H1 (cell line): Measurements from ENCODE around the gene SUSD6. TPM values are rescaled to one million over a fixed set of nuclear protein-coding genes. Genes with fewer than 3 reads are reported as not detected.

Experiments used
- CTCF ChIA-PET: fragments of 300-600 bp; sonication (Branson Sonifier 250); formaldehyde crosslinking; loops from one replicate; lab custom pipeline; 2021; ENCODE audit not compliant: partially characterized antibody; lab: Charles Lee
- POLR2A ChIA-PET: fragments of 300-600 bp; sonication (Branson Sonifier 250); formaldehyde crosslinking; loops from one replicate; lab custom pipeline; 2021; ENCODE audit warnings: inconsistent platforms; ENCODE audit not compliant: partially characterized antibody; lab: Charles Lee
- DNase-seq, 2 experiments: peaks; one replicate each; pipeline versions ENCODE4 v3.0.0 to v3.0.0-alpha.2; 2010 to 2022; ENCODE audit warnings: low spot score in 2 of 2, low read depth in 1 of 2, mixed read lengths in 1 of 2
- FAIRE-seq: peaks from 2 replicates; lab custom pipeline; 2011; peaks lifted over from hg19 to GRCh38; lab: Jason Lieb, UNC
- H2AFZ ChIP-seq: 2 replicates; pipeline ENCODE4 v1.8.1; 2012; ENCODE audit warnings: low read length, inconsistent platforms
- H2AK5ac ChIP-seq: 2 replicates; pipeline ENCODE4 v1.6.1; 2013; ENCODE audit warnings: low read depth, low read length
- H2BK120ac ChIP-seq: replicated peaks from 2 replicates; pipeline ENCODE3; 2013; ENCODE audit warnings: low read depth, low read length, inconsistent platforms
- H2BK12ac ChIP-seq: 2 replicates; pipeline ENCODE4 v1.6.1; 2013; ENCODE audit warnings: low read depth, low read length
- H2BK15ac ChIP-seq: 2 replicates; pipeline ENCODE4 v1.6.1; 2013; ENCODE audit warnings: low read length
- H2BK20ac ChIP-seq: 2 replicates; pipeline ENCODE4 v1.6.1; 2013; ENCODE audit warnings: low read length
- H2BK5ac ChIP-seq: 2 replicates; pipeline ENCODE4 v1.6.1; 2013; ENCODE audit warnings: low read depth, low read length
- H3K14ac ChIP-seq: 2 replicates; pipeline ENCODE4 v1.6.1; 2013; ENCODE audit warnings: inconsistent platforms; ENCODE audit not compliant: insufficient read length
- H3K18ac ChIP-seq: 2 replicates; pipeline ENCODE4 v1.6.1; 2013; ENCODE audit warnings: low read length; ENCODE audit errors: extremely low read depth
- H3K23ac ChIP-seq: 2 replicates; pipeline ENCODE4 v1.6.1; 2013; ENCODE audit warnings: inconsistent platforms; ENCODE audit not compliant: insufficient read length
- H3K23me2 ChIP-seq: 2 replicates; pipeline ENCODE4 v1.6.1; 2013; ENCODE audit warnings: low read depth, low read length
- H3K27ac ChIP-seq: 2 replicates; pipeline ENCODE4 v1.6.1; 2011; ENCODE audit warnings: low read depth, low read length, inconsistent platforms
- H3K27me3 ChIP-seq, 4 experiments: replicated peaks in 1 of 4; 1 replicate in 1 of 4; 2 replicates in 3 of 4; pipeline versions ENCODE4 v1.6.1 to v1.8.1; 2011 to 2013; ENCODE audit warnings: low read length in 3 of 4, mild to moderate bottlenecking in 3 of 4, inconsistent platforms in 2 of 4, mixed read lengths in 2 of 4, moderate library complexity in 1 of 4; ENCODE audit not compliant: control insufficient read depth in 3 of 4, insufficient read depth in 3 of 4; ENCODE audit errors: extremely low read depth in 1 of 4
- H3K36me3 ChIP-seq, 4 experiments: 2 replicates each; pipeline versions ENCODE4 v1.6.1 to v1.8.1; 2011 to 2013; ENCODE audit warnings: mild to moderate bottlenecking in 4 of 4, low read length in 3 of 4, moderate library complexity in 2 of 4, control low read depth in 1 of 4, inconsistent platforms in 1 of 4; ENCODE audit not compliant: insufficient read depth in 4 of 4, control insufficient read depth in 2 of 4
- H3K4ac ChIP-seq: replicated peaks from 2 replicates; pipeline ENCODE3; 2013; ENCODE audit warnings: low read length, low read depth, mixed read lengths, inconsistent platforms; ENCODE audit not compliant: insufficient read length
- H3K4me1 ChIP-seq, 4 experiments: replicated peaks in 1 of 4; 1 replicate in 1 of 4; 2 replicates in 3 of 4; pipeline versions ENCODE4 v1.6.1 to v1.8.1; 2011 to 2013; ENCODE audit warnings: low read length in 3 of 4, inconsistent platforms in 2 of 4, mixed read lengths in 1 of 4; ENCODE audit not compliant: insufficient read depth in 4 of 4, control insufficient read depth in 3 of 4
- H3K4me2 ChIP-seq, 2 experiments: 2 replicates each; pipeline versions ENCODE4 v1.6.1 to v1.8.1; 2011 to 2013; ENCODE audit warnings: low read depth in 2 of 2, low read length in 2 of 2, control low read depth in 1 of 2, inconsistent platforms in 1 of 2, mild to moderate bottlenecking in 1 of 2; ENCODE audit not compliant: insufficient read depth in 1 of 2
- H3K4me3 ChIP-seq, 4 experiments: fragments of 200-600, 300-600 bp in 1 of 4; sonication (generic), shearing (Covaris generic), sonication (Bioruptor Twin) in 1 of 4; 2 replicates each; pipeline versions ENCODE4 v1.5.1 to v1.8.1; 2011 to 2016; ENCODE audit warnings: low read length in 4 of 4, low read depth in 3 of 4, control low read depth in 2 of 4, inconsistent platforms in 2 of 4, mild to moderate bottlenecking in 2 of 4, mixed read lengths in 1 of 4, moderate library complexity in 1 of 4; ENCODE audit not compliant: insufficient read depth in 2 of 4; ENCODE audit errors: extremely low read depth in 1 of 4
- H3K56ac ChIP-seq: replicated peaks from 2 replicates; pipeline ENCODE3; 2013; ENCODE audit warnings: low read depth, mild to moderate bottlenecking, mixed read lengths, low read length, inconsistent platforms; ENCODE audit not compliant: insufficient read length
- H3K79me1 ChIP-seq: 2 replicates; pipeline ENCODE4 v1.6.1; 2013; ENCODE audit warnings: low read depth, low read length, control low read depth
- H3K79me2 ChIP-seq, 2 experiments: 2 replicates each; pipeline versions ENCODE4 v1.6.1 to v1.8.1; 2012 to 2013; ENCODE audit warnings: low read length in 2 of 2, mild to moderate bottlenecking in 2 of 2, inconsistent platforms in 1 of 2; ENCODE audit not compliant: insufficient read depth in 2 of 2, control insufficient read depth in 1 of 2
- H3K9ac ChIP-seq, 4 experiments: replicated peaks in 1 of 4; 1 replicate in 1 of 4; 2 replicates in 3 of 4; pipeline versions ENCODE4 v1.6.1 to v1.8.1; 2011 to 2013; ENCODE audit warnings: low read depth in 3 of 4, low read length in 3 of 4, control low read depth in 2 of 4, mild to moderate bottlenecking in 2 of 4, moderate library complexity in 2 of 4, inconsistent platforms in 1 of 4; ENCODE audit errors: extremely low read depth in 1 of 4
- H3K9me3 ChIP-seq, 2 experiments: 2 replicates each; pipeline versions ENCODE4 v1.6.1 to v1.8.1; 2012 to 2013; ENCODE audit warnings: mild to moderate bottlenecking in 2 of 2, moderate library complexity in 2 of 2, control low read depth in 1 of 2, inconsistent platforms in 1 of 2, low read depth in 1 of 2, low read length in 1 of 2, mixed read lengths in 1 of 2; ENCODE audit not compliant: insufficient read depth in 2 of 2
- H4K20me1 ChIP-seq, 2 experiments: replicated peaks in 1 of 2; 2 replicates each; pipeline versions ENCODE3 to v1.8.1; 2011 to 2013; ENCODE audit warnings: inconsistent platforms in 2 of 2, low read length in 2 of 2, mild to moderate bottlenecking in 1 of 2; ENCODE audit not compliant: insufficient read depth in 2 of 2, control insufficient read depth in 1 of 2
- H4K5ac ChIP-seq: 2 replicates; pipeline ENCODE4 v1.6.1; 2013; ENCODE audit warnings: low read length, low read depth, mixed read lengths, inconsistent platforms; ENCODE audit not compliant: insufficient read length
- H4K8ac ChIP-seq: 2 replicates; pipeline ENCODE4 v1.8.0; 2013; ENCODE audit warnings: mild to moderate bottlenecking, moderate library complexity, low read length, inconsistent platforms; ENCODE audit not compliant: insufficient read depth; ENCODE audit errors: extremely low read depth
- H4K91ac ChIP-seq: replicated peaks from 2 replicates; pipeline ENCODE3; 2013; ENCODE audit warnings: low read length, mixed read lengths, inconsistent platforms; ENCODE audit not compliant: insufficient read length
- KDM1A ChIP-seq: fragments of 200-600, 300-600 bp; sonication (generic); IDR thresholded peaks from 2 replicates; pipeline ENCODE4 v1.7.1; 2016; ENCODE audit warnings: mild to moderate bottlenecking, low read length, borderline replicate concordance
- NANOG ChIP-seq: IDR thresholded peaks from 2 replicates; pipeline ENCODE4 v1.6.1; 2011; ENCODE audit warnings: low read length, low read depth, mild to moderate bottlenecking, inconsistent platforms; ENCODE audit not compliant: insufficient read depth, poor library complexity, severe bottlenecking
- NRF1 ChIP-seq: IDR thresholded peaks from 2 replicates; pipeline ENCODE4 v1.6.1; 2011; ENCODE audit warnings: mild to moderate bottlenecking, low read depth, low read length, improper control_type of control experiment
- SIRT6 ChIP-seq: IDR thresholded peaks from one replicate; pipeline ENCODE4 v1.7.1; 2012; ENCODE audit warnings: low read length, inconsistent platforms
- ZNF274 ChIP-seq: IDR thresholded peaks from 2 replicates; pipeline ENCODE4 v1.7.0; 2012; ENCODE audit warnings: low read length, borderline replicate concordance; ENCODE audit errors: extremely low read depth
- WGBS, 2 experiments: shearing (Covaris generic) in 1 of 2; methylation state at CpG; one replicate each; pipeline versions ENCODE4 v1.1.6 to v1.1.7; 2013 to 2015; ENCODE audit warnings: low lambda C conversion rate in 2 of 2, mixed read lengths in 2 of 2, inconsistent platforms in 1 of 2, low coverage in 1 of 2, missing lambda C conversion rate in 1 of 2; ENCODE audit not compliant: insufficient replicate concordance in 2 of 2, insufficient coverage in 1 of 2, insufficient read length in 1 of 2; ENCODE audit errors: extremely low coverage in 1 of 2, missing lambda C conversion rate in 1 of 2; 5-methylcytosine and 5-hydroxymethylcytosine counted together
- polyA plus RNA-seq, 7 experiments: library from polyadenylated mRNA; depleted of rRNA in 3 of 7; stranded (reverse) in 5 of 7; unstranded in 2 of 7; fragments of >200 nt in 5 of 7; fragments of 200-250 nt in 2 of 7; gene quantifications; 1 replicate in 5 of 7; 2 replicates in 1 of 7; 4 replicates in 1 of 7; pipeline versions ENCODE4 v1.2.1 to v1.2.3, GENCODE V29; 2011 to 2013; ENCODE audit warnings: missing spikeins in 2 of 7, mixed read lengths in 2 of 7
- total RNA-seq: library from RNA; stranded (reverse); fragmentation: NEBNext Ultra II Directional; extraction: Animal tissue kit (Norgen Biotek cat#: 25700); gene quantifications from 2 replicates; pipeline ENCODE4 v1.2.1, GENCODE V29; 2021

The SUSD6 gene
- total and polyA plus RNA-seq, 2 of the 8 experiments (the other 6 are each of a cell fraction or from before 2014, with no cell fraction given): 3.0 to 3.8 TPM

- no peaks in the 10 kb centered on the region for H4K20me1 ChIP-seq
- H2AFZ ChIP-seq: no peak overlapping the region
- H3K18ac ChIP-seq: no peak overlapping the region
- H3K56ac ChIP-seq: no peak overlapping the region
- H2BK5ac ChIP-seq: no peak overlapping the region
- ChIA-PET CTCF (interaction anchor here (0.8 to 2.3 kb wide), 4 partner anchors 9 to 63 kb away, joined by 3 to 7 read pairs (median 4); no protein-coding TSS in a partner anchor), POLR2A (no interaction called here)
- H2BK120ac ChIP-seq: no peak overlapping the region
- 0 out of 2 replicates have a peak overlapping the region, but pooled peaks have one; percentile 44 for H2AK5ac ChIP-seq
- no peak overlapping the region for H3K14ac ChIP-seq
- H4K91ac ChIP-seq: no peak overlapping the region
- FAIRE-seq (no peak), DNase-seq (no peak)
- H3K23me2 ChIP-seq: no peaks in the 10 kb centered on the region
- H3K79me2 ChIP-seq: no peaks in the 10 kb centered on the region
- H2BK12ac ChIP-seq: 0 out of 2 replicates have a peak overlapping the region, but pooled peaks have one; percentile 20
- no peaks in the 10 kb centered on the region for H3K36me3 ChIP-seq
- H3K27ac ChIP-seq: no peak overlapping the region
- no peak overlapping the region for H3K4me2 ChIP-seq
- H3K9ac ChIP-seq: no peak overlapping the region
- H3K4me3 ChIP-seq: no peak overlapping the region
- no peak overlapping the region for H2BK15ac ChIP-seq
- WGBS, 2 experiments: 94% methylated on average over 3 of the region's 3 CpGs; no CpG with 5 or more reads in 1 of the 2 experiments
- no peaks in the 10 kb centered on the region for H3K27me3 ChIP-seq
- H2BK20ac ChIP-seq: 0 out of 2 replicates have a peak overlapping the region, but pooled peaks have one; percentile 66
- no peak overlapping the region for H3K23ac ChIP-seq
- H4K8ac ChIP-seq: no peak overlapping the region
- TF ChIP-seq NRF1 (no peak), NANOG (no peak), ZNF274 (no peak), KDM1A (no peak), SIRT6 (no peak)
- no peak overlapping the region for H4K5ac ChIP-seq
- H3K79me1 ChIP-seq: no peaks in the 10 kb centered on the region
- H3K4me1 ChIP-seq: peaks cover 2 to 19% (median 7%) of the 10 kb centered on the region in 4 experiments; a peak in 4 of 7 replicates
- peak overlapping the region; percentile 41 for H3K4ac ChIP-seq
- H3K9me3 ChIP-seq: no peaks in the 10 kb centered on the region
Observed at GRCh38 chr14:69693145-69693544, 81.7 kb downstream of the SUSD6 start.
